Measurements from ENCODE around the gene EIF4ENIF1. TPM values are rescaled to one million over a fixed set of nuclear protein-coding genes. Genes with fewer than 3 reads are reported as not detected.

EIF4ENIF1 gene
- total and polyA plus RNA-seq, 10 donors: 7.3 to 39.4 (median 24.7) TPM

DNA sequence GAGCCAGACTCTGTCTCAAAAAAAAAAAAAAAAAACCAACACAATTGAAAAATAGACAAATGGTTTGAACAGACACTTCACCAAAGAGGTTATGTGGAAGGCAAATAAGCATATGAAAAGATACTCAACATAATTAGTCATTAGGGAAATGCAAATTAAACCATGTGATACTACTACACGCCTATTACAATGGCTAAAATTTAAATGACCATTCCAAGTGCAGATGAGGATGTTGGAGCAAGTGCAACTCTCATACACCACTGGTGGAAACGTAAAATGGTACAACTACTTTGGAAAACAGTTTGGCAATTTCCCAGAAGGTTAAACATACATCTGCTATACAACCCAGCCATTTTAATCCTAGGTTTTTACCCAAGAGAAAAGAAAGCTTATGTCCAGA lies 24.3 kb downstream of the EIF4ENIF1 start:
- WGBS, 5 donors: 86 to 98% (median 93%) methylated on average over 2 of the region's 2 CpGs
- H3K4me3 ChIP-seq: no peak overlapping the region
- H3K27ac ChIP-seq: no peak overlapping the region
- no peak for TF ChIP-seq CTCF (IDR thresholded peaks at IDR 0.05 in 8 of 11, conservative IDR thresholded peaks at IDR 0.05 in 3 of 11)
- no peak for TF ChIP-seq POLR2AphosphoS5 (IDR thresholded peaks at IDR 0.05)
- no peak for TF ChIP-seq POLR2A (IDR thresholded peaks at IDR 0.05)
- H3K27me3 ChIP-seq (replicated peaks in 1 of 7): no peaks in the 10 kb centered on the region
- H3K36me3 ChIP-seq: peaks cover 0 to 99% (median 75%) of the 10 kb centered on the region in 6 donors
- no peaks in the 10 kb centered on the region for H3K9me3 ChIP-seq
- DNase-seq: no peak
- H3K4me1 ChIP-seq: no peaks in the 10 kb centered on the region
- intact Hi-C loops (cut with DNase I; ENCODE audit: low total_unique reads): no loop called here

DNA sequence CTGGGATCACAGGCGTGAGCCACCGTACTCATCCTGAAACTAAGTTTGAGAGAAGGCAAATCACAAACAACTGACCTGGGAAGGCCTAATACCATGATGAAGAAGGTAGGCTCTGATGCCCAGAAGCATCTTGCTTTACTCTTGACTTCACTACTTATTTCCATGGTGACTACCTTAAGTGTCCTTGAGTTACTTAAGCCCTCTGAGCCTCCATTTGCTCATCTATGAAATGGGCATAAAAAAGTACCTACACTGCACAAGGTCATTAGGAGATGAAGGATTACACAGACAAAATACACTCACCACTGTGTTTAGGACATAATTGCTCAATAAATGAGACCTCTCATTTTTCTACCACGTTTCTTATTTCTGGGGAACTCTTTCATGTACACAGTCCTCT lies 27.9 kb downstream of the EIF4ENIF1 start:
- Histone ChIP-seq H3K9me3 (no peaks in the 10 kb centered on the region), H3K4me3 (no peak overlapping the region), H3K27ac (no peak overlapping the region), H3K27me3 (replicated peaks in 1 of 7) (no peaks in the 10 kb centered on the region), H3K4me1 (no peaks in the 10 kb centered on the region), H3K36me3 (peaks cover 0 to 98% (median 81%) of the 10 kb centered on the region in 6 donors)
- TF ChIP-seq POLR2A (IDR thresholded peaks at IDR 0.05) (no peak), CTCF (IDR thresholded peaks at IDR 0.05 in 8 of 11, conservative IDR thresholded peaks at IDR 0.05 in 3 of 11) (no peak), POLR2AphosphoS5 (IDR thresholded peaks at IDR 0.05) (no peak)
- WGBS, 5 donors: 90 to 97% (median 92%) methylated on average over 3 of the region's 3 CpGs
- DNase-seq: no peak
- intact Hi-C loops (cut with DNase I; ENCODE audit: low total_unique reads): no loop called here

GRCh38 chr22:31451709-31452571 lies 37.7 kb downstream of the EIF4ENIF1 start:
- no peak overlapping the region for H3K27ac ChIP-seq
- intact Hi-C loops (cut with DNase I; ENCODE audit: low total_unique reads): no loop called here
- peaks cover 0 to 6% (median 0%) of the 10 kb centered on the region in 6 donors for H3K4me1 ChIP-seq
- 70 to 88% (median 82%) methylated on average over 5 of the region's 5 CpGs for WGBS, 5 donors
- no peaks in the 10 kb centered on the region for H3K9me3 ChIP-seq
- H3K4me3 ChIP-seq: no peak overlapping the region
- TF ChIP-seq POLR2A (IDR thresholded peaks at IDR 0.05) (no peak), CTCF (IDR thresholded peaks at IDR 0.05 in 8 of 11, conservative IDR thresholded peaks at IDR 0.05 in 3 of 11) (peak in 8 of 11 experiments; percentile 15 to 54 (median 31))
- no peak for DNase-seq
- H3K27me3 ChIP-seq (replicated peaks in 1 of 7): no peaks in the 10 kb centered on the region
- peaks cover 2 to 90% (median 60%) of the 10 kb centered on the region in 6 donors for H3K36me3 ChIP-seq

DNA sequence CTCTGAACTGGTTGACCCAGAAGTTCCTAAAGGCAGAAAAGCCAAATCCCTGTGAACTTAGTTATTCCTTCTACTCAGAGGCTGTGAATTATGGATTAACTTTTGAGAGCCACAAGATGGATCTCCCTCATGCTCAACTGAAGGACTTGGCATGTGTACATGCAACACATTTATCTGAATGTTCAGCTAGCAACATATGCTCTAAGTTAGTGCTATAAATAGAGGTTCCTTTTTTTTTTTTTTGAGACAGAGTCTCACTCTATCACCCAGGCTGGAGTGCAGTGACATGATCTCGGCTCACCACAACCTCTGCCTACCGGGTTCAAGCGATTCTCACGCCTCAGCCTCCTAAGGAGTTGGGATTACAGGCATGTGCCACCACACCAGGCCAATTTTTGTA lies 40.1 kb downstream of the EIF4ENIF1 start:
- WGBS, 5 donors: 25 to 76% (median 62%) methylated on average over 4 of the region's 4 CpGs
- H3K4me3 ChIP-seq: no peak overlapping the region
- peaks cover 0 to 6% (median 0%) of the 10 kb centered on the region in 6 donors for H3K4me1 ChIP-seq
- H3K27me3 ChIP-seq (replicated peaks in 1 of 7): no peaks in the 10 kb centered on the region
- peaks cover 2 to 90% (median 56%) of the 10 kb centered on the region in 6 donors for H3K36me3 ChIP-seq
- H3K9me3 ChIP-seq: no peaks in the 10 kb centered on the region
- H3K27ac ChIP-seq: no peak overlapping the region
- intact Hi-C loops (cut with DNase I; ENCODE audit: low total_unique reads): no loop called here
- DNase-seq: no peak
- no peak for TF ChIP-seq POLR2AphosphoS5 (IDR thresholded peaks at IDR 0.05)
- no peak for TF ChIP-seq POLR2A (IDR thresholded peaks at IDR 0.05)
- TF ChIP-seq CTCF (IDR thresholded peaks at IDR 0.05 in 8 of 11, conservative IDR thresholded peaks at IDR 0.05 in 3 of 11): no peak

All from spleen (tissue), 11 donors.